GM21825 (cell line): ENCODE results near the gene SLC16A12.

Experiments
- ATAC-seq: cut with Tn5 transposase; IDR thresholded peaks from one replicate; pipeline ENCODE4 v1.9.1; 2021; ENCODE audit warnings: mild to moderate bottlenecking, moderate library complexity; ENCODE audit not compliant: unreplicated experiment

Gene SLC16A12

DNA sequence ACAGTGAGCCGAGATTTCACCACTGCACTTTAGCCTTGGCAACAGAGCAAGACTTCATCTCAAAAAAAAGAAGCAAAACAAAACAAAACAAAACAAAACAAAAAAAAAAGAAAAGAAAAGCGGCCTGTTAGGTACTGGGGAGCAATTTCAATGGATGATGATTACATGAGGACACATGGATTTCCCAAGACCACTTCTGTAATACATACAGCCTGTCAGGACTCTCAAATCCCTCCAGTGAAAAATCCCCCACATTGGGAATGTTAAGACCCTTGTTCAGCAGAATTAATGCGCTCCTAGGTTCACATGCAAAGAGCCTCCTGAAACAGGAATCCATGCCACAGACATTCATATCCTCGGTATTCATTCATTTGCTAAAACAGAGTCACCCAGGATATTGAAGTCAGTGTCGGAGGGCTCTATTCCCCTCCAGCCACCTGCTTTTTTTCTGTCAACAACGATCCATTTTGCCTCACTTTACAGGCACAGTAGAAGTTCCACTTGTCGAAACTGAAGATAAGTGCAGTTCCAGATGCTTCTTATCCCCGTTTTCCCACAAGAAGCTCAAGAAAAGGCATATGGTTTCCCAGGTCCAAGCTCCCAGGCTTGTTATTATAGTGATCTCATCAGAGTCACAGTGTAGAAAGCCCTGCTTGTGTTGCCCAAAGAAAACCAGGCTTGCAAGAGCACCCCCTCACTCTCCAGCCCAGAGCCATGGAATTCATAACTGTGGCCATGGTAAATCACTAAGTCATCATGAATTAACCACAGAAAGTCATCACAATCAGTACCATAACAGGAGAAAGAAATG is 20.2 kb downstream of the SLC16A12 start:
- no peak for ATAC-seq

- ATAC-seq, result no peak
Measured at GRCh38 chr10:89513206-89513605, 22.2 kb downstream of the SLC16A12 start.

DNA sequence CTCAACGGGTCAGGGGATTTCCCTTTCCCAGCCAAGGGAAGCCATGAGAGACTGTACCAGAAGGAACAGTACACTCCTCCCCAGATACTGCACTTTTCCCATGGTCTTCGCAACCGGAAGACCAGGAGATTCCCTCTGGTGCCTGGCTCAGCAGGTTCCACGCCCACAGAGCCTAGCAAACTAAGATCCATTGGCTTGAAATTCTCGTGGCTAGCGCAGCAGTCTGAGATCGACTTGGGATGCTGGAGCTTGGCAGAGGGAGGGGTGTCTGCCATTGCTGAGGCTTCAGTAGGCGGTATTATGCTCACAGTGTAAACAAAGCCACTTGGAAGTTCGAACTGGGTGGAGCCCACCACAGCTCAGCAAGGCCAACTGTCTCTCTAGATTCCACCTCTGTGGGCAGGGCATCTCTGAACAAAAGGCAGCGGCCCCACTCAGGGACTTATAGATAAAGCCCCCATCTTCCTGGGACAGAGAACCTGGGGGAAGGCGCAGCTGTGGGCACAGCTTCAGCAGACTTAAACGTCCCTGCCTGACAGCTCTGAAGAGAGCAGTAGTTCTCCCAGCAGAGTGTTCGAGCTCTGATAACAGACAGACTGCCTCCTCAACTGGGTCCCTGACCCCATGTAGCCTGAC is 29.6 kb downstream of the SLC16A12 start:
- no peak for ATAC-seq

DNA sequence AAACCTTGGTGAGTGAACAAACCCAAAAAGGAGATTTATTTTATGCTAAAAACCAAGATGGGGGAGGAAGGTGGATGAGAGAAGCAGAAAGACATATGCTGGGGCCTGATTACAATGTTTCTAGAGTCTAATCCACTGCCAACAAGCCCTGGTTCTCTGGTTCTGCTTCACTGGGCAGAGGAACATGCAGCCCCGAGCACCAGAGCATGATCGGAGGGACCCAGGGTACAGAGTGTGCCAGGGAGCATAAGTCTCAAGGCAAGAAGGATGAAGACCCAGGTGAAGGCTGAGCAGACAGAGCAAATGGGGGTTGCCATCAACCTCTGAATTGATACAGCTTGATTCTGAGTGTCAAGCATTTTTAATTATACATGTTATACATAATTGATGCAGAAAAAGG is 30.7 kb downstream of the SLC16A12 start:
- ATAC-seq, result no peak

DNA sequence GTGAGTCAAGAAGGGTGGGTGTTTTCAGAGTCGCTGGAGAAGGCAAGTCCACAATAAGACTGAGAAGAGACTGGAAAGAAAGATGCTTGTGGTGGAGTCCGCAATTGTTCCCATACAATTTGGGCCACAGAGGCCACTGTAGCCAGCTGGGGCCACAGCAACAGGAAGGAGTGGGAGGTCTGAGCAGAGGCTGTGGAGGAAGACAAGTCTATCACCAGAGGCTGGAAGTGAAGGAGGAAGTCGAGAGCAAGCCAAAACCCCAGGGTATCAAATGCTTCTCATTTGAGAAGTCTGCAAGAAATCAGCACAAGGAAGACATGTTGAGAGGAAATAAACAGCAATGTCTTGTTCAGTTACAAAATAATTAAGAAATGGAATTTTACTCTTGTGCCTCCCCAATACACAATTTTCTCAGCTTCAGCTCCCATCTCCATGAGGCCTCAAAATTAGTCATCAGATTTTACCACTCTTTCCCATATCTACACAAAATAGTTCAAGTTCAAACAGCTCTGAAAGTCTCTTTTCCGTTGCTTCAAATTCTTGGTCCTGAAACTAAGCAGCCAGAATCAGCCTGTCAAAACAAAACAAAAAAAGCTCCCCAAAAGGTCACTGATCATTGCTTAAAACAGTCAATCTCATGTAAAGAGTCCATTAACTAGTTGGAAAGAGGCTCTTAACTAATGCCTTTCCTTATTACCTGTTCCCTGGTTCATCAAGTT is 31.6 kb downstream of the SLC16A12 start:
- no peak for ATAC-seq

DNA sequence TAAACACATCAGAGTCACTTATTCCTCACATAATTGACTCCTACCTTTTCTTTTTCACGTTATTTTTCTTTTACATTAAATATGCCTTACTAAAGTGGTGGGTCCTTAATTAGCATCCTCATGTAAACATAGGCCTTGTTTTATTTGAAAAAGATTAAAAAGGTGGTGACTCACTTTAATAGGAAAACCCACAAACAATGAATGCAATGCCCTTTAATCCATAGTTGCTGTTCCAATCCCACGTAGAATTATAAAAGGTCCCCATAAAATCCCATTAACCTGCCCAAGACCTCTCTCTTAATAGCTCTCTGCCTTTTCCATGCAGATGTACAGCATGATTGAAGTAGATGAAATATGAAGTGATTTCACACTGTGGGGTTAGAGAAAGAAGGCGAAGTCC is 32.2 kb downstream of the SLC16A12 start:
- ATAC-seq, result no peak

DNA sequence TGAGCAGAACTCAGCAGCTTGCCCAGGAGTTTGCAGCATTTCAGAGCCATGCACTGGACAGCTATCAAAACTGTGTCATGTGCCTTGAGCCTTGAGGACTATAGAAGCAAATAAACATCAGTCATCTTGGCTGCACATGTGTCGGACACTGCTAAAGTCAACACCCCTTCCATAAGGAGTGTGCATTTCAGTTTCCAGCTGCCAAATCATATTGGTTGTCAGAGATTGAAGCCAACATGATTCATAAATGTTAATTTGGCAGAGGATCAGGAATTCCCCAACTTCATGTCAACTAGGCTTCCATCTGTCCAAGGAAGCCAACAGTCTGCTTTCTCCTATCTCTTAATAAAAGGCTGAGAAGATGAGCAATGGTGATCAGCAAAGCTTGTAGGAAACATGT is 32.8 kb downstream of the SLC16A12 start:
- ATAC-seq, result no peak

GRCh38 chr10:89494575-89494974 is 40.8 kb downstream of the SLC16A12 start:
- ATAC-seq, result no peak

- ATAC-seq, result no peak
Measured at GRCh38 chr10:89494068-89494467, 41.3 kb downstream of the SLC16A12 start.

- ATAC-seq, result no peak
Measured at GRCh38 chr10:89491932-89492331, 43.5 kb downstream of the SLC16A12 start.

DNA sequence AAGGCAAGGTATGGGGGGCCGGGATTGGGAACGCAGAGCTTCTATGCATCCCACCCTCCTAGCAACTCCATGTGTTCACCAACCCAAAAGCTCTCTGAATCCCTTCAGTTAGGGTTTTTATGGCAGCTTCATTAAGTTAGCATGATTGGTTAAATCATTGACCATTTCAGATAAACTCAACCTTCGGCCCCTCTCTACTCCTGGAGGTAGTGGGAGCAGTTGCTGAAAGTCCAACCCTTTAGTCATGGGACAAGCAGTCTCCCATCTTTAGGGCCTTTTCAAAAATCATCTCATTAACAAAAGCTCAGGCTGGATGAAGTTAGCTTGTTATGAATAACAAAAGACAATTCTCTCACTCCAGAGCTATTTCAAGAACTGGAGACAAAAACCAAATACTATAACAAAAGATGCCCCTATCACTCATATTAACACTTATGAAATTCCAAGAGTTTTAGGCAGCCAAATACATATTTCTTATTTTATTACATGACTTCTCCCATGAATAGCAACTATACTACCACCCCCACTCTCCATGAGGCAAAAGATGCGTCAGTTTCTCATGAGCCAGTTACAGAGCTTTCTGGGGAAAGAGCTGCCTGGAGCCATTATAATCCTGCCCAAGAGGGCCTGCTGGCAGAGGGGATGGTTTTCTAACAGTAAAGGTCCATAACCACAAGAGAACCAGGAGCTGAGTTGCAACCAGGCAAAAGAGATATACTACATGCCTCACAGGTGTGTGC is 44.6 kb downstream of the SLC16A12 start:
- no peak for ATAC-seq

GRCh38 chr10:89482256-89482655 is 53.1 kb downstream of the SLC16A12 start:
- ATAC-seq, result no peak

DNA sequence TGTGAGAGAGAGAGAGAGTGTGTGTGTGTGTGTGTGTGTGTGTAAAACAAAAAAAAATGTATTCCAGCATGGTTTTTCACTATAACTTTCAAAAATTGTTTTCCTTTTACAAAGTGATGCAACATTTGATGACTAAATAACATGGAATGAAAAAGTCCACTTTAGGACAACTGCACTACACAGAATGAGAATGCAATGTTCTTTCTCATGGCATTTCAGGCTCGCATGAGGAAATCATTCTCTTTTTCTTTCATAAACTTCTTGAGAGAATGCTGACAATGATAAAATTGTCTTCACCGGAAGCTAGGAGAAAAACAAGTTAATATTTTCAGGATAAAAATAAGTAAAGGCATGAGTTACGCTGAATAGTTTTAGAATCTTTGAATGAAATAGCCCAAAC is 53.7 kb downstream of the SLC16A12 start:
- ATAC-seq, result no peak

DNA sequence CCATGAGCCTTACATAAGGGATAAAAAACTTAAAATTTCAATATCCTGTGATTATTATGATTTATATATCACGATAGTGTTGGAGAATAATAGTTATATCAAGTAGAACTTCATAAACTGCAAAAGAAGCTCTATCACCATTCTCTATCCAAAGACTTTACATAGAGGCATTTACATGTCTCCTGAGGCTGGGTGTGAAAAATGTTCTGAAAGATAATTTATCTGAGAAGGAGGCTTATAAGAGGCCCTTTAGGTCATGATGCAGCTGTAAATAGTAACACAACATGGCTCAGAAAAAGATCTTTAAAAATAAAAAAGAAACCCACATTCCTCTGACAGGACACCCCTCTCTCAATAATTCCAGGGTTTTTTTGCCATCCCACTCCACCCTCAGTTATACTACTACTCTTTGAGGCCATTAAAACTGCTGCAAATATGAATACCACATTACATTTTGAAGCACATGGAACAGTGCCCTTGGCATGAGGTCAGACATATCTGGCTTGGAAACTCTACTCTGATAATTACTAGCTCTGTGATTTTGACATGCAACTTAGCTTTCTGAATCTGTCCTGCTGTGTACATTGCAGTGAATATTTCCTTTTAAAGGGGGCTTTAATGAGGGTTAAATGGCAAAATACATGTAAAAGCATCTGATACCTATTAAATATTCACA is 55.5 kb downstream of the SLC16A12 start:
- ATAC-seq, result no peak

DNA sequence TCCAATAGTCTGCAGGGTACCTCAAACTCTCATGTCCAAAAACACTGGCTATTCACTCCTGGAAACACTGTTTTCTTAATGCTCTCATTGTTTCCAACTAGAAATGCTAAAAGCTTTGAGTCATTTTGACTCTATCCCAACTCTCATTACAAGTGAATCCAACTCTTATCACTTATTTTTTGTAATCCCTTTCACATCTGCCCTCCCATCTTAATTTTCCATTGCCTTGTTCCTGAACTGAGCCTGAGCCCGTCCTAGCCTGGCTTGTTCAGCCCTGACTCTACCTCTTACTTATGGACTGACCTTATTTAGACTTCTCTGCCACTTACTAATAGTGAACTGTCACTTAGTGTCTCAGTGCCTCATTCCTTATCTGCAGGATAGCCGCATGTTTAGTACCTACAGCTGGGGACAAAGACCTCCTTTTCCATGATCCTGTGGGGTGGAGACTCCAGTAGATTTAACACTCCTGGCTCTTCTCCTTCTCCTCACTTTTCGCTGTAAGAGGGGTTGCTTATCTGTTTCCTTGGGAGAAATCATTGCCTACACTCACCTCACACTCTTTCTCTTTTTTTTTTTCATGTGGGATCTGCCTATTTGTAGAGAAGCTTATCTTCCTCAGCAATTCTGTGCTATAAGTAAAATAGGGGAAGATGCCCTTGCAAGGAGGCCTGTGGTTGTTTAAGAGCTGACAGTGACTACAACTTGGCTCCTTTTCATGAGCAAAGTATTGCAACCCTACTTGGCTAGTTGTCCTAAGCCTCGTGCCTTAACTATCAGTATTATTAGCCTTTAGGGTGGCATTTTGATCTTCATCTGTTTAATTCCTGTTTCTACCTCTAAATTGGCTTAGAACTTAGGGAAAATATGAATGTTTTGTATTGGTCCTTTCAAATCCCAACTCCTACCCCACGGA is 56.4 kb downstream of the SLC16A12 start:
- ATAC-seq, result no peak

- no peak for ATAC-seq
Measured at GRCh38 chr10:89478085-89478738, 57.2 kb downstream of the SLC16A12 start.

GRCh38 chr10:89476150-89476549 is 59.2 kb downstream of the SLC16A12 start:
- no peak for ATAC-seq

GRCh38 chr10:89475591-89475998 is 59.8 kb downstream of the SLC16A12 start:
- ATAC-seq, result no peak

DNA sequence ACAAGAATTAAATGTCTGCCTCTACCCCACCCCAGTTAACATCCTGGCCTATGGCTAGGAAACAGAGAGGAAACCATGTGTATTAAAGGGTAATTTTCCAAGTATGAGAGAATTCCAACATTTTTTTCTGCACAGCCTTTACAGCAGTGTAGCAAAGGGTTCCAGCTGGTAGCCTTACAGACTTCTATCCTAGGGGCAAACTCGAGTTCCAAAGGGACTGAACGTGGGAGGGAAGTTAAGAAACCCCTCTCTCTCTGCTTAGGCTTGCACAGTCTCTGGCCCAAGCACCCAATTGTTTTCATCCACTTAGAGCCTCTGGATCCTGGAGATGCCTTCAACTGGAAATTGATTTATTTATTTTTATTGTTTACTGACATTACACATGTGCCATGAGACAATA is 60.3 kb downstream of the SLC16A12 start:
- no peak for ATAC-seq
